ENCODE results near the gene FER.

FER gene

DNA sequence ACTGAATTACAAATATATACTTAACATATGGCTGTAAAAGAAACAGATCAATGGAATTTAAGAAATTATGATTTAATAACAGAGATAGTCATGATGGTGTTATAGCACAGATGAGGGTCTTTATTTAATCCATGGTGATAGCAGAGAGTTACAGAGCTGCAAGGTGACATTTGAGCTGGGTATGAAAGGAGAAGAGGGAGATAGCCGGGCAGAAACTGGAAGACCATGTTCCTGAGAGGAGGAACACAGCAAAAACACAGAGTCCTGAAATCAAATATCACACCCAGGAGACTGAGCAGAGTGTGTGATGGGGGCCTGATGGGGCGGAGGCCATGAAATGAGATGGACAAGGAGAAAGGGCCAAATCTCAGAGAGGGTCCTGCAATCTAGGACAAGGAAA lies 498.7 kb downstream of the FER start:
- no peaks in the 10 kb centered on the region for H3K36me3 Mint-ChIP-seq (ENCODE audit: insufficient read depth)
- H3K4me1 Mint-ChIP-seq (ENCODE audit: low read depth in 2 of 2), result no peaks in the 10 kb centered on the region
- H3K4me3 Mint-ChIP-seq, result no peak overlapping the region
- peaks cover 6 to 7% of the 10 kb centered on the region in 2 donors for H3K9me3 Mint-ChIP-seq
- no peak for ATAC-seq (replicated peaks)
- H3K27ac Mint-ChIP-seq, result no peak overlapping the region
- no peaks in the 10 kb centered on the region for H3K27me3 Mint-ChIP-seq
- no peak for DNase-seq

All from effector memory CD8-positive, alpha-beta T cell (primary cell).